D721Med (cell line): ENCODE measurements around the gene HAUS3.

Source experiments
- DNase-seq: peaks from one replicate; pipeline ENCODE4 v3.0.0; 2011; ENCODE audit warnings: low spot score; ENCODE audit not compliant: insufficient read length
- FAIRE-seq: peaks from 2 replicates; lab custom pipeline; 2011; peaks lifted over from hg19 to GRCh38; lab: Jason Lieb, UNC
- CTCF ChIP-seq: IDR thresholded peaks from 2 replicates; pipeline ENCODE4 v1.5.1; 2012; ENCODE audit warnings: mild to moderate bottlenecking, control low read depth; ENCODE audit not compliant: insufficient read depth; ENCODE audit errors: missing control alignments

HAUS3 gene

GRCh38 chr4:2249526-2250356, 7.8 kb upstream of the HAUS3 start:
- DNase-seq = peak; percentile 3
- FAIRE-seq = no peak
- TF ChIP-seq CTCF = no peak

GRCh38 chr4:2248821-2249261, 6.9 kb upstream of the HAUS3 start:
- DNase-seq (peak; percentile 8), FAIRE-seq (no peak)
- no peak for TF ChIP-seq CTCF

- TF ChIP-seq CTCF = no peak
- FAIRE-seq (no peak), DNase-seq (peak; percentile 11)
Measured at GRCh38 chr4:2248044-2248780, 6.3 kb upstream of the HAUS3 start.

GRCh38 chr4:2247128-2248043, 5.5 kb upstream of the HAUS3 start:
- TF ChIP-seq CTCF = no peak
- DNase-seq (peak; percentile 8), FAIRE-seq (no peak)

GRCh38 chr4:2246384-2247127, 4.6 kb upstream of the HAUS3 start:
- no peak for FAIRE-seq
- DNase-seq = no peak
- no peak for TF ChIP-seq CTCF

- FAIRE-seq = no peak
Measured at GRCh38 chr4:2245787-2246275, 3.9 kb upstream of the HAUS3 start.

More at GRCh38 chr4:2245787-2246275, 3.9 kb upstream of the HAUS3 start:
- DNase-seq = no peak
- no peak for TF ChIP-seq CTCF
